ENCODE measurements around the gene TIMM29.

GRCh38 chr19:10920288-10920655, 8.3 kb upstream of the TIMM29 start:
- TF ChIP-seq POLR2A (IDR thresholded peaks at IDR 0.05; ENCODE audit: low read length) = no peak
- no peak for TF ChIP-seq ZC3H11A (IDR thresholded peaks at IDR 0.05)
- no peak for TF ChIP-seq HDAC2 (IDR thresholded peaks at IDR 0.05)
- TF ChIP-seq CEBPB (IDR thresholded peaks at IDR 0.05) = no peak
- TF ChIP-seq MAX (IDR thresholded peaks at IDR 0.05) = no peak
- TF ChIP-seq RAD21 (conservative IDR thresholded peaks at IDR 0.05 in 1 of 2, IDR thresholded peaks at IDR 0.05 in 1 of 2) = no peak
- no peak for TF ChIP-seq HMGXB4 (CRISPR knock-in tag; IDR thresholded peaks at IDR 0.05; ENCODE audit: borderline replicate concordance)
- no peak for TF ChIP-seq CTCF (IDR thresholded peaks at IDR 0.05)
- TF ChIP-seq ZSCAN20 (CRISPR knock-in tag; IDR thresholded peaks at IDR 0.05) = no peak
- no peak for TF ChIP-seq RCOR1 (IDR thresholded peaks at IDR 0.05; ENCODE audit: low read depth, low read length)

Measured in A549 (cell line).